Peyer's patch (tissue), 4 donors: ENCODE data around the gene ASB2.

ENCODE experiments used
- POLR2A ChIP-seq, 2 donors: fragments of 450-650 bp; IDR thresholded peaks; one replicate each; pipeline ENCODE4 v1.5.1; 2017; ENCODE audit warnings: antibody characterized with exemption in 2 of 2, mild to moderate bottlenecking in 2 of 2, moderate library complexity in 2 of 2
- TF ChIP-seq, protein P1 (sequence below), 6 experiments: fragments of 450-650 bp in 4 of 6; fragments of 200-600 bp in 2 of 6; sonication (generic) in 1 of 6; IDR thresholded peaks; one replicate each; pipeline ENCODE4 v1.5.1; 2017 to 2019; ENCODE audit warnings: antibody characterized with exemption in 6 of 6, mild to moderate bottlenecking in 3 of 6, moderate library complexity in 1 of 6

DNA sequence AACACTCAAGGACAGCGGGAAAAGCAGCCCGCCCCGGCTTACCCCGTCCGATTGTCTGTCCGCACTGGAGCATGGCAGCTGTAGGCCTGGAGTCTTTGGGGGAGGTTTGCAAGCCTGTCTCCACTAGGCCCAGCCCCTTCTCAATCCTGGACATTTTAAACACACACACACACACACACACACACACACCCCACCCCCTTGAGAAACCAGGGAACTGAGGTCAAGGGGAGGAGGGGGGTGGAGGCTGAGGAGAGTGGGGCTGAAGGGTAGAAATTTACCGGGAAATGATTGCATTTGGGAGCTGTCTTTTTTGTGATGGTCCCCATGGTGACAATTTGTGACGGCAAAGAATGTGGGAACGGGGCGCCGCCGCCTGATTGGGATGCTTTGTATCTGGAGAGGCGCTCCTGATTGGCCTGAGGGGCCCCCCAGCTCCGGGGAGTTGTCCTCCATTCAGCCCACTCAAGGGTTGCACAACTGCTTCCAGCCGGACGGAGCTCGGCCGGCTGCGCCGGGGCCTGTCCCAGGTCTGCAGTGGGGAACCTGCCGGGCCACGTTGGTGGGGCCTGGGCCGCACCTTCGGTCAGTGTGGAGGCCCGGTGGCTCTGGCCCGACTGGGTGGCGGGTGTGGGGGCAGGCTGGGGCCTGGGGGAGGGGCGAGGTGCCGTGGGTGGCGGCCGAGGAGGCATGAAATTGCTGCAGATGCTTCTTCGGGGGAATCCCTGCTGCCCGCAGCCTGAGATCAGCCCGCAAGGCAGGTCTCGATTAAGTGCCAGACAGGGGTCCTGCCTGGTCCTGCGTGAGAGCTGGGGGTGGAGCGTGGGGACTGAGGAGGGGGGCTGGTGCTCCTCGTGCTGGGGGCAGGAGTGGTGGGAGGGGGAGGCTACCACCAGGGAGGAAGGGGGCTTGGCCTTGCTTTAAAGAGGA is 49.2 kb downstream of the ASB2 start, which contains the start of gene FAM181A:
- TF ChIP-seq, protein P1, sequence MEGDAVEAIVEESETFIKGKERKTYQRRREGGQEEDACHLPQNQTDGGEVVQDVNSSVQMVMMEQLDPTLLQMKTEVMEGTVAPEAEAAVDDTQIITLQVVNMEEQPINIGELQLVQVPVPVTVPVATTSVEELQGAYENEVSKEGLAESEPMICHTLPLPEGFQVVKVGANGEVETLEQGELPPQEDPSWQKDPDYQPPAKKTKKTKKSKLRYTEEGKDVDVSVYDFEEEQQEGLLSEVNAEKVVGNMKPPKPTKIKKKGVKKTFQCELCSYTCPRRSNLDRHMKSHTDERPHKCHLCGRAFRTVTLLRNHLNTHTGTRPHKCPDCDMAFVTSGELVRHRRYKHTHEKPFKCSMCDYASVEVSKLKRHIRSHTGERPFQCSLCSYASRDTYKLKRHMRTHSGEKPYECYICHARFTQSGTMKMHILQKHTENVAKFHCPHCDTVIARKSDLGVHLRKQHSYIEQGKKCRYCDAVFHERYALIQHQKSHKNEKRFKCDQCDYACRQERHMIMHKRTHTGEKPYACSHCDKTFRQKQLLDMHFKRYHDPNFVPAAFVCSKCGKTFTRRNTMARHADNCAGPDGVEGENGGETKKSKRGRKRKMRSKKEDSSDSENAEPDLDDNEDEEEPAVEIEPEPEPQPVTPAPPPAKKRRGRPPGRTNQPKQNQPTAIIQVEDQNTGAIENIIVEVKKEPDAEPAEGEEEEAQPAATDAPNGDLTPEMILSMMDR (IDR thresholded peaks at IDR 0.05) = no peak
- TF ChIP-seq POLR2A (IDR thresholded peaks at IDR 0.05) = no peak
